GM13977 (cell line): Measurements from ENCODE around the gene FAM20C.

Source experiments
- DNase-seq: peaks from one replicate; pipeline ENCODE4 v3.0.0; 2012; ENCODE audit warnings: low spot score
- CTCF ChIP-seq: IDR thresholded peaks from 2 replicates; pipeline ENCODE4 v1.5.1; 2012; ENCODE audit warnings: mild to moderate bottlenecking, control low read depth; ENCODE audit not compliant: insufficient read depth; ENCODE audit errors: extremely low read depth, missing control alignments
- in situ Hi-C: fragments of 300-500 bp; cut with MboI; formaldehyde crosslinking; loops from one replicate; pipeline ENCODE4 v1.12.0; 2022; ENCODE audit warnings: low sequenced_read_pairs, low pct_unique_long_range_greater_than_20kb, mixed read lengths, inconsistent platforms; ENCODE audit not compliant: unreplicated experiment

FAM20C gene

GRCh38 chr7:299628-300027 lies 107.3 kb downstream of the FAM20C start:
- in situ Hi-C loops = no loop called here
- DNase-seq = no peak
- TF ChIP-seq CTCF = no peak

DNA sequence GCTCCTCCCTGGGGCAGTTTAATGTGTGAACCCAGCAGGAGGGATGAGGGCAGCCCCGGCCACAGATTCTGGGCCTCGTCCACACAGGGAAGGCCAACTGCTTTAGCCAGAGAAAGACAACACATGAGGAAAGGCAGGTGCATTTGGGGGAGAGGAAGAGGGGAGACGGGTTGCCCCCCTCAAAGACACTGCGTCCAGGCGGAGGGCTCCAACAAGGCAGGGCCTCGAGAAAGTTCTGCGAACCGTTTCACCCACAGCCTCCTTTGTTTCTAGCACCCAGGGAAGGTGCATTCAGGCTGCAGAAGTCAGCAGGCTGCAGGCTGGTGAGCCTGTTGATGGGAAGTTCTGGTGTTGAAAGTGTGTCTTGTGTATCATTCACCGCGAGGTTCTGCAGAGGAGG lies 107.7 kb downstream of the FAM20C start:
- no peak for DNase-seq
- no peak for TF ChIP-seq CTCF
- in situ Hi-C loops = no loop called here

- no peak for TF ChIP-seq CTCF
- DNase-seq = no peak
- in situ Hi-C loops = no loop called here
Measured at GRCh38 chr7:300546-301290, 108.3 kb downstream of the FAM20C start.

GRCh38 chr7:301291-302053 lies 109.1 kb downstream of the FAM20C start:
- no peak for DNase-seq
- no peak for TF ChIP-seq CTCF
- in situ Hi-C loops = no loop called here

GRCh38 chr7:302054-302992 lies 110.0 kb downstream of the FAM20C start:
- in situ Hi-C loops = no loop called here
- DNase-seq = no peak
- no peak for TF ChIP-seq CTCF

GRCh38 chr7:303425-303824 lies 111.1 kb downstream of the FAM20C start:
- in situ Hi-C loops = no loop called here
- no peak for TF ChIP-seq CTCF
- DNase-seq = no peak
